MM.1S (cell line): Measurements from ENCODE around the gene UBN1.

Experiments used
- CTCF ChIP-seq: fragments of 300-600 bp; sonication (generic); IDR thresholded peaks from 2 replicates; pipeline ENCODE4 v1.5.1; 2016; ENCODE audit warnings: antibody characterized with exemption, low read length, mixed read lengths
- EZH2phosphoT487 ChIP-seq: fragments of 300-600 bp; sonication (generic); IDR thresholded peaks from 2 replicates; pipeline ENCODE4 v1.6.1; 2018; ENCODE audit warnings: antibody characterized with exemption, low read length

GRCh38 chr16:4882000-4882632 is 34.8 kb downstream of the UBN1 start:
- TF ChIP-seq CTCF (no peak), EZH2phosphoT487 (no peak)
